DMS79 treated with DMSO at 0.1 percent for 48 hours (cell line): ENCODE data around the gene CRKL.
A peak's percentile ranks its signal among the peaks of the same experiment; 100 is the strongest.

Source experiments
- DNase-seq: peaks from one replicate; lab custom pipeline; 2025; lab: John Stamatoyannopoulos, UW

Gene CRKL

DNA sequence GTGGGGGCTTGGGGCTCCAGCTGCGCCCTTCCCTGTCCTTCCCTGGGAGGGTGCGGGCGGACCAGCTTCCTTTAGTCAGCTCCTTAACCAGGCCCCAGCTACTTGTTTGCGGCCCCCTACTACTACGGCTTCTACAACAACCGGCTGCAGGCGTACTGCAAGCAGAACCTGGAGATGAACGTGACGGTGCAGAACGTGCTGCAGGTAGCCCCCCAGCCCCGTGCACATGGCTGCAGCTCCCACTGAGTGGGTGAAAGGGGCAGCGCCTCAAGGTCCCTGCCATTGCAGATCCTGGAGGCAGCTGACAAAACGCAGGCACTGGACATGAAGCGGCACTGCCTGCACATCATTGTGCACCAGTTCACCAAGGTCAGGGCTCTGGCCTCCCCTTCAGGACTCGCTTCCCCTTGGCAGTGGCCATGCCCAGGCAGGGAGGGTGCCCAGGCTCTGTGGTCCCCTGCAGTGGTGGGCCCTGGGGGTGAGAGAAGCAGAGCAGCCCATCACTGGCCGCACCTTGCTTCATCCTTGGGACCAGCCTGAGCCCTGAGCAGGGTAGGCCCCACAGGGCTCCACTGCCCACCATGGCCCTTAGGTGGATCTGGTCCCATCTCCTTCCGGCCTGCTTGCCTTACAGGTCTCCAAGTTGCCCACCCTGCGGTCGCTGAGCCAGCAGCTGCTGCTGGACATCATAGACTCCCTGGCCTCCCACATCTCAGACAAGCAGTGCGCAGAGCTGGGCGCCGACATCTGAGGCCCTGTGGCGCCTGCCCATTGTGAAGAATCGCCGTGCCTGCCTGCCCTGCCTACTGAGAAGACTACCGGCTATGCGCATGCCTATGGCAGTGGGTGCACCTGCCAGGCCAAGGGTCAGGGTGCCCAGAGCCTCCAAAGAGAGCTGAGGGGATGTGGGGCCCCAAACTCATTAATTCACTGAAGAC lies 79.7 kb downstream of the CRKL start:
- DNase-seq = no peak

- no peak for DNase-seq
These were observed 80.5 kb downstream of the CRKL start for GRCh38 chr22:20997536-20998257.

- no peak for DNase-seq
These were observed 81.5 kb downstream of the CRKL start for GRCh38 chr22:20998411-20999336.

DNA sequence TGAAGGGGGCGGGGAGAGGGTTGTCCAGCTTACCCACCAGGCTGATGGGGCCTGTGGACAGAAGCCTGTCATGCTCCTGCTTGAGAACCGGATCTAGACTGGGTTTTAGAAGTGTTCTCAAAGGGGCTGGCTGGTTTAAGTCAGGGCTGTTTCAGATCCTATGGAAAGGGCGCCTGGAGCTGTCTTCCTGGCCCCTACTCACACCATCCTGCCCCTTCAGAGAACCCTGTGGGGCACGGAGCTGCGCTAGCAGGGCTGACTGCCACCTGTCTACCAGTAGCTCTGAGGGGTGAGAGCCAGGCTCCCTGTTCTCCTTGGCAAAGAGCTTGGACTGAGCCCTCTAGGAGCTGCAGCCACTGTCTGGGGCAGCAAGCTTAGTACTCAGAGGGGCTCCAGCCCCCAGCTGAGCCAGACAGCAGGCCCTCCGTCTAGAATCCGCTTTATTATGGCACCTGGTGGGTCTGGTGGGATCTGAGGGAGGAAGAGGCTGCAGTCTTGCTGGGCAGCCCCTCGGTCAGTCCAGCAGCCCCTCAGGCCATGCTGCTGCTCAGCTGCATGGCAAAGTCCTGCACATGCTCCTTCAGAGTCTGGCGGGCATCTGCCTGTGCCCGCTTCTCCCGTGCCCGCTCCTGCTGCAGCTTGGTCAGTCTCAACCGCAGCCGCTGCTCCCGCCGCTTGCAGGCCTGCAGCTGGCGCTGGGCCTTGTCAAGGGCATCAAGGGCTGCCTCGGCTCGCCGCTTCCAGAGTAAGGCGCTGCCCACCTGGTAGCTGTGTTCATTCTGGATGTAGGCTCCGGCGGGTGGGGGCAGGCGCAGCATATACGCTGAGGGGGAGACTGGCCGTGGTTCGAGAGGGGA lies 82.4 kb downstream of the CRKL start:
- DNase-seq = no peak

- DNase-seq = no peak
These were observed 83.2 kb downstream of the CRKL start for GRCh38 chr22:21000207-21000986.

DNA sequence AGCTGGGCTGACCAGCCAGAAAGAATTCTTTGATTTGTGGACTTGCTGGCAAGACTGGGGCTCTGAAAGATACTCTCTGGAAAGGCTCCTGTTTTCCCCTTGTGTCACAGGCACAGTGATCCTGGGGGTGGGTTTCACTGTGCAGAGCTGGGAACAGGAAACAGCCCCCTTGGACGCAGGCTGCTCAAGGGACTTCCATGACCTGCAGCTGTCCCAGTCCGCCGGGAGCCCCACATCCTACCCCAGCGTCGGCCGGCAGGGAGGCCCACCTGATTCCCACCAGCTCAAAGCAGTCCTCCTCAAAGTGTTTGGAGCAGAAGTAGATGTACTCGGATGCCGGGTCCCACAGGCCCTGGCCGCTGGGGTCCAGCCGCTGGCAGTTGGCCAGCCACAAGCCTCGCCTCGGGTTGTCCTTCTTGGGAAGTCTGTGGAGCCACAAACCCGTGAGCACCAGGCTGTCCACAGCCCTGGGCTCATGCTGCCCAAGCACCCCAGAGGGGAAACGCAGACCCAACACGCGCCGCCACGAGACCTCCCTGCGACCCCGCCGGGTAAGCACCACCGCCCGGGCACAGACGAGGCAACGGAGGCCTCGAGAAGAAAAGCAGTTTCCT lies 83.9 kb downstream of the CRKL start:
- DNase-seq = no peak

- DNase-seq = peak; percentile 59
These were observed 84.6 kb downstream of the CRKL start, which contains the start of gene THAP7 for GRCh38 chr22:21001601-21002325. THAP7 (minus strand) TSS chr22:21002118; CDS start chr22:21001911, 207 bp downstream.
